Liver (tissue), 9 donors: ENCODE results near the gene NOC4L. TPM values are rescaled to one million over a fixed set of nuclear protein-coding genes. Genes with fewer than 3 reads are reported as not detected.
"Not testable (repeated sequence)": the region's sequence is repeated elsewhere in the genome, so short reads cannot be mapped to it uniquely, and the experiment has no call there.

ENCODE experiments used
- DNase-seq: peaks from one replicate; pipeline ENCODE4 v3.0.0-alpha.2; 2017; ENCODE audit warnings: low spot score
- H3K27ac ChIP-seq, 2 donors: one replicate each; pipeline ENCODE4 v1.7.0; 2013; ENCODE audit warnings: inconsistent platforms in 2 of 2, low read length in 2 of 2, control low read depth in 1 of 2, low read depth in 1 of 2, mild to moderate bottlenecking in 1 of 2
- H3K27me3 ChIP-seq, 4 donors: one replicate each; pipeline versions ENCODE4 v1.6.1 to v1.7.0; 2013; ENCODE audit warnings: low read length in 3 of 4, inconsistent platforms in 1 of 4, mild to moderate bottlenecking in 1 of 4, moderate library complexity in 1 of 4; ENCODE audit not compliant: control insufficient read depth in 4 of 4, insufficient read depth in 4 of 4
- H3K36me3 ChIP-seq, 4 donors: one replicate each; pipeline versions ENCODE4 v1.6.1 to v1.7.0; 2013; ENCODE audit warnings: low read length in 3 of 4, mild to moderate bottlenecking in 3 of 4, low read depth in 1 of 4, moderate library complexity in 1 of 4; ENCODE audit not compliant: control insufficient read depth in 4 of 4, insufficient read depth in 3 of 4
- H3K4me1 ChIP-seq, 4 donors: one replicate each; pipeline versions ENCODE4 v1.6.1 to v1.7.0; 2013; ENCODE audit warnings: low read length in 3 of 4, mild to moderate bottlenecking in 3 of 4, moderate library complexity in 1 of 4; ENCODE audit not compliant: control insufficient read depth in 4 of 4, insufficient read depth in 4 of 4
- H3K4me3 ChIP-seq, 3 donors: one replicate each; pipeline versions ENCODE4 v1.6.1 to v1.7.0; 2013; ENCODE audit warnings: low read length in 3 of 3, control low read depth in 1 of 3, low read depth in 1 of 3, mild to moderate bottlenecking in 1 of 3
- H3K9ac ChIP-seq, 2 donors: one replicate each; pipeline ENCODE4 v1.7.0; 2013; ENCODE audit warnings: low read length in 2 of 2, mild to moderate bottlenecking in 2 of 2, moderate library complexity in 2 of 2, control low read depth in 1 of 2, low read depth in 1 of 2
- H3K9me3 ChIP-seq, 4 donors: one replicate each; pipeline versions ENCODE4 v1.6.1 to v1.7.0; 2013; ENCODE audit warnings: low read length in 3 of 4; ENCODE audit not compliant: control insufficient read depth in 4 of 4
- EGR1 ChIP-seq, 2 donors: IDR thresholded peaks; 2 replicates each; pipeline ENCODE4 v1.6.1; 2016 to 2018; ENCODE audit warnings: antibody characterized with exemption in 2 of 2, low read depth in 2 of 2
- FOXA1 ChIP-seq: IDR thresholded peaks from 2 replicates; pipeline ENCODE4 v1.6.1; 2016; ENCODE audit warnings: antibody characterized with exemption
- FOXA2 ChIP-seq: IDR thresholded peaks from 2 replicates; pipeline ENCODE4 v1.6.1; 2016; ENCODE audit warnings: antibody characterized with exemption
- GABPA ChIP-seq, 2 donors: IDR thresholded peaks in 1 of 2; conservative IDR thresholded peaks in 1 of 2; 2 replicates each; pipeline ENCODE4 v1.6.1; 2016; ENCODE audit warnings: antibody characterized with exemption in 2 of 2, mild to moderate bottlenecking in 1 of 2, moderate library complexity in 1 of 2
- HNF4A ChIP-seq, 2 donors: conservative IDR thresholded peaks; 2 replicates each; pipeline ENCODE4 v1.6.1; 2016; ENCODE audit warnings: antibody characterized with exemption in 2 of 2, mild to moderate bottlenecking in 2 of 2
- HNF4G ChIP-seq: IDR thresholded peaks from 2 replicates; pipeline ENCODE4 v1.6.1; 2016; ENCODE audit warnings: antibody characterized with exemption
- JUND ChIP-seq, 2 donors: IDR thresholded peaks; 2 replicates each; pipeline ENCODE4 v1.6.1; 2016; ENCODE audit warnings: antibody characterized with exemption in 2 of 2
- NR2F2 ChIP-seq: IDR thresholded peaks from 2 replicates; pipeline ENCODE4 v1.6.1; 2016; ENCODE audit warnings: antibody characterized with exemption
- RAD21 ChIP-seq, 2 donors: IDR thresholded peaks; 2 replicates each; pipeline ENCODE4 v1.6.1; 2016; ENCODE audit warnings: antibody characterized with exemption in 2 of 2, mild to moderate bottlenecking in 2 of 2
- RXRA ChIP-seq, 2 donors: IDR thresholded peaks; 2 replicates each; pipeline ENCODE4 v1.6.1; 2017 to 2018; ENCODE audit warnings: antibody characterized with exemption in 2 of 2, mild to moderate bottlenecking in 1 of 2
- SP1 ChIP-seq: IDR thresholded peaks from 2 replicates; pipeline ENCODE4 v1.6.1; 2018; ENCODE audit warnings: antibody characterized with exemption, mild to moderate bottlenecking
- TAF1 ChIP-seq: conservative IDR thresholded peaks from 2 replicates; pipeline ENCODE4 v1.6.1; 2016; ENCODE audit warnings: antibody characterized with exemption, mild to moderate bottlenecking
- YY1 ChIP-seq: IDR thresholded peaks from 2 replicates; pipeline ENCODE4 v1.6.1; 2016; ENCODE audit warnings: antibody characterized with exemption, mild to moderate bottlenecking
- WGBS: extraction: QIAGEN DNeasy Blood & Tissue Kit; methylation state at CpG from one replicate; pipeline ENCODE4 v1.1.7; 2013; 5-methylcytosine and 5-hydroxymethylcytosine counted together
- polyA plus RNA-seq, 2 donors: library from polyadenylated mRNA; stranded (reverse) in 1 of 2; unstranded in 1 of 2; fragments of 200-250 nt in 1 of 2; fragments of >200 nt in 1 of 2; fragmentation: Nextera tagmentation in 1 of 2; extraction: Ambion mirVana in 1 of 2; gene quantifications; one replicate each; pipeline versions ENCODE4 v1.2.1 to v1.2.3, GENCODE V29; 2013 to 2015
- total RNA-seq, 2 donors: library from RNA; depleted of rRNA; stranded (reverse); fragments of >200 nt; gene quantifications; one replicate each; pipeline ENCODE4 v1.2.3, GENCODE V29; 2014
- TF ChIP-seq, protein P1 (sequence below): fragments of 150-350 bp; IDR thresholded peaks from 2 replicates; pipeline ENCODE4 v1.5.1; 2017; ENCODE audit warnings: improper control_type of control experiment, low read depth, low read length; ENCODE audit not compliant: missing input control
- TF ChIP-seq, protein P2 (sequence below): IDR thresholded peaks from 2 replicates; pipeline ENCODE4 v1.6.1; 2016; ENCODE audit warnings: antibody characterized with exemption
- TF ChIP-seq, protein P3 (sequence below): IDR thresholded peaks from 2 replicates; pipeline ENCODE4 v1.6.1; 2016; ENCODE audit warnings: antibody characterized with exemption, mild to moderate bottlenecking
- TF ChIP-seq, protein P4 (sequence below): IDR thresholded peaks from 2 replicates; pipeline ENCODE4 v1.6.1; 2016; ENCODE audit warnings: antibody characterized with exemption
- TF ChIP-seq, protein P5 (sequence below): IDR thresholded peaks from 2 replicates; pipeline ENCODE4 v1.6.1; 2016; ENCODE audit warnings: antibody characterized with exemption
- donor health status: healthy.
- donor health status: healthy.
- donor health status: healthy.
- donor health status: healthy.
- donor health status: healthy.

NOC4L gene
- total and polyA plus RNA-seq, 4 donors: 6.4 to 11.6 (median 8.4) TPM

DNA sequence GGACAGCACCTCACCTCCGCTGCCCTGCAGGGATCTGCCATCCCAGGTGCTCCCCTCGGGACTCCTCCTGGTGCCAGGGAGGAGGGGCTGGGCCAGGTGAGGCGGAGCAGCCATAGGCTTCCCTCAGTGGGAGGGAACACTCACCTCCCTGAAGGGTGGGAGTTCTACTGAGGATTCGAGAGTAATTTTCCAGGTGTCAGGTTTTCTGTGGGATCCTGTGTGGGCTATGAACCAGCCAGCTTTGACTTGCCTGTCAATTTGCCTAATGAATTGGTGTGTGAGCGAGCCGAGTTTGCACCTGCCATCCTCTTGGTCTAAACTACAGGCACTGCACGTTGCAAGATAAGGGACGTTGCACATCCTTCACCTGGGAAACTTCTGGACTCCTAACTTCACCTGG lies 50.3 kb downstream of the NOC4L start:
- no peak for TF ChIP-seq HNF4G
- TF ChIP-seq FOXA2: no peak
- no peak for DNase-seq
- Histone ChIP-seq H3K4me1 (peaks cover 7 to 10% (median 7%) of the 10 kb centered on the region in 4 donors), H3K27ac (no peak overlapping the region), H3K27me3 (no peaks in the 10 kb centered on the region), H3K9ac (no peak overlapping the region), H3K4me3 (no peak overlapping the region), H3K9me3 (peaks cover 0 to 9% (median 7%) of the 10 kb centered on the region in 4 donors), H3K36me3 (no peaks in the 10 kb centered on the region)
- 79% methylated on average over 8 of the region's 8 CpGs for WGBS

DNA sequence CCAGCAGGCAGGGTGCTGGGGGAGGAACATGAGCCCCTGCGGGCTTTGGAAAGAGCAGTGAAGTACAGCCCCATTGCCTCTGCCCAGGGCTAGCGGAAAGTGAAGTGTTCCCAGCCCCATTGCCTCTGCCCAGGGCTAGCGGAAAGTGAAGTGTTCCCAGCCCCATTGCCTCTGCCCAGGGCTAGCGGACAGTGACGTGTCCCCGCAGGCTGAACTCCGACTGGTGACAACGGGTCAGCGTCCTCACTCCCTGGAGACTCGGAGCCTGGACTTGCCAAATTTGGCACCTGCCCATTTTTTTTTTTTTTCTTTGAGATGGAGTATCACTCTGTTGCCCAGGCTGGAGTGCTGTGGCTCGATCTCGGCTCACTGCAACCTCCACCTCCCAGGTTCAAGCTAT lies 51.0 kb downstream of the NOC4L start:
- not testable (repeated sequence) for DNase-seq

DNA sequence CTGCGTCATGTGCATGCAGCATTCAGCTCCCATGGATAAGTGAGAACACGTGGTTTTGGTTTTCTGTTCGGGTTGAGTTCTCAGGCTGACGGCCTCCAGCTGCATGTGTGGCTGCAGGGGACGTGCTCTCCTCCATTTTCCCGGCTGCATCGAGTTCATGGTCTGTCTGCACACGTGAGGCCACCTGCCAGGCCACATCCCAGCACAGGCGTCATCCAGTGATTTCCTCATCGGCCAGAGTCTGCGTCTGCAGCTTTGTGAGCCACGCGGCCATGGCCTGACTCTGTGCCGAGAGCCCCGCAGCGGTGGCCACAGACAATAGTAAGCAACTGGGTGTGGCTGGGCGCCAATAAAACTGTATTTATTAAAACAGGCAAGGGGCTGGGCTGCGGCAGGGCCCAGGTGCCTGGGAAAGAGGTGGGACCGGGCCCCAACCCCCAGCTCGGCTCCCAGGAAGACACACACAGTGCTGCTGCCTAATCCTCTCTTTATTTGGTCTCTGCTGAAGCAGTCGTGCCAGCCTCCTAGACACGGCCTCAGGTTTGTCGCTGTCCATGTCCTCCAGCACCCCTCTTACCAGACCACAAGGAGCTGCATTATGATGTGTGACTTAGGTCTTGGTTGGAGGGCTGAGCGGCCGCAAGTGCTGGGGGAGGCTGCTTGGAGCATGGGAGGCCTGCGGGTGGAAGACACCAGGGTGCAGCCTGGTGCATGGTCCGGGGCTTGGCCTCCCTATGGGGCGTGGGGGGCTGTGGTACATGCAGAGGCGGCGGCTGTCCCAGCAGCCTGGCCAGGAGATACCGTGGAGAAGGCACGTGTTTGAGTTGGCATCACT lies 52.0 kb downstream of the NOC4L start:
- no peak for DNase-seq
- Histone ChIP-seq H3K9me3 (peaks cover 0 to 9% (median 7%) of the 10 kb centered on the region in 4 donors), H3K27ac (no peak overlapping the region), H3K4me3 (no peak overlapping the region), H3K4me1 (no peaks in the 10 kb centered on the region), H3K27me3 (no peaks in the 10 kb centered on the region), H3K36me3 (no peaks in the 10 kb centered on the region), H3K9ac (no peak overlapping the region)
- 77% methylated on average over 32 of the region's 32 CpGs for WGBS
- TF ChIP-seq JUND (IDR thresholded peaks at IDR 0.05) (no peak), FOXA1 (no peak), RAD21 (IDR thresholded peaks at IDR 0.05) (no peak), SP1 (no peak), NR2F2 (no peak), HNF4A (conservative IDR thresholded peaks at IDR 0.05) (no peak), EGR1 (IDR thresholded peaks at IDR 0.05; ENCODE audit: low read depth in 2 of 2) (no peak), HNF4G (no peak), TAF1 (no peak), RXRA (IDR thresholded peaks at IDR 0.05) (no peak), FOXA2 (no peak), YY1 (no peak), GABPA (IDR thresholded peaks at IDR 0.05 in 1 of 2, conservative IDR thresholded peaks at IDR 0.05 in 1 of 2) (no peak)
- TF ChIP-seq, protein P1, sequence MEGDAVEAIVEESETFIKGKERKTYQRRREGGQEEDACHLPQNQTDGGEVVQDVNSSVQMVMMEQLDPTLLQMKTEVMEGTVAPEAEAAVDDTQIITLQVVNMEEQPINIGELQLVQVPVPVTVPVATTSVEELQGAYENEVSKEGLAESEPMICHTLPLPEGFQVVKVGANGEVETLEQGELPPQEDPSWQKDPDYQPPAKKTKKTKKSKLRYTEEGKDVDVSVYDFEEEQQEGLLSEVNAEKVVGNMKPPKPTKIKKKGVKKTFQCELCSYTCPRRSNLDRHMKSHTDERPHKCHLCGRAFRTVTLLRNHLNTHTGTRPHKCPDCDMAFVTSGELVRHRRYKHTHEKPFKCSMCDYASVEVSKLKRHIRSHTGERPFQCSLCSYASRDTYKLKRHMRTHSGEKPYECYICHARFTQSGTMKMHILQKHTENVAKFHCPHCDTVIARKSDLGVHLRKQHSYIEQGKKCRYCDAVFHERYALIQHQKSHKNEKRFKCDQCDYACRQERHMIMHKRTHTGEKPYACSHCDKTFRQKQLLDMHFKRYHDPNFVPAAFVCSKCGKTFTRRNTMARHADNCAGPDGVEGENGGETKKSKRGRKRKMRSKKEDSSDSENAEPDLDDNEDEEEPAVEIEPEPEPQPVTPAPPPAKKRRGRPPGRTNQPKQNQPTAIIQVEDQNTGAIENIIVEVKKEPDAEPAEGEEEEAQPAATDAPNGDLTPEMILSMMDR: no peak
- TF ChIP-seq, protein P2, sequence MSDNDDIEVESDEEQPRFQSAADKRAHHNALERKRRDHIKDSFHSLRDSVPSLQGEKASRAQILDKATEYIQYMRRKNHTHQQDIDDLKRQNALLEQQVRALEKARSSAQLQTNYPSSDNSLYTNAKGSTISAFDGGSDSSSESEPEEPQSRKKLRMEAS: no peak
- TF ChIP-seq, protein P3, sequence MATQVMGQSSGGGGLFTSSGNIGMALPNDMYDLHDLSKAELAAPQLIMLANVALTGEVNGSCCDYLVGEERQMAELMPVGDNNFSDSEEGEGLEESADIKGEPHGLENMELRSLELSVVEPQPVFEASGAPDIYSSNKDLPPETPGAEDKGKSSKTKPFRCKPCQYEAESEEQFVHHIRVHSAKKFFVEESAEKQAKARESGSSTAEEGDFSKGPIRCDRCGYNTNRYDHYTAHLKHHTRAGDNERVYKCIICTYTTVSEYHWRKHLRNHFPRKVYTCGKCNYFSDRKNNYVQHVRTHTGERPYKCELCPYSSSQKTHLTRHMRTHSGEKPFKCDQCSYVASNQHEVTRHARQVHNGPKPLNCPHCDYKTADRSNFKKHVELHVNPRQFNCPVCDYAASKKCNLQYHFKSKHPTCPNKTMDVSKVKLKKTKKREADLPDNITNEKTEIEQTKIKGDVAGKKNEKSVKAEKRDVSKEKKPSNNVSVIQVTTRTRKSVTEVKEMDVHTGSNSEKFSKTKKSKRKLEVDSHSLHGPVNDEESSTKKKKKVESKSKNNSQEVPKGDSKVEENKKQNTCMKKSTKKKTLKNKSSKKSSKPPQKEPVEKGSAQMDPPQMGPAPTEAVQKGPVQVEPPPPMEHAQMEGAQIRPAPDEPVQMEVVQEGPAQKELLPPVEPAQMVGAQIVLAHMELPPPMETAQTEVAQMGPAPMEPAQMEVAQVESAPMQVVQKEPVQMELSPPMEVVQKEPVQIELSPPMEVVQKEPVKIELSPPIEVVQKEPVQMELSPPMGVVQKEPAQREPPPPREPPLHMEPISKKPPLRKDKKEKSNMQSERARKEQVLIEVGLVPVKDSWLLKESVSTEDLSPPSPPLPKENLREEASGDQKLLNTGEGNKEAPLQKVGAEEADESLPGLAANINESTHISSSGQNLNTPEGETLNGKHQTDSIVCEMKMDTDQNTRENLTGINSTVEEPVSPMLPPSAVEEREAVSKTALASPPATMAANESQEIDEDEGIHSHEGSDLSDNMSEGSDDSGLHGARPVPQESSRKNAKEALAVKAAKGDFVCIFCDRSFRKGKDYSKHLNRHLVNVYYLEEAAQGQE: no peak
- TF ChIP-seq, protein P4, sequence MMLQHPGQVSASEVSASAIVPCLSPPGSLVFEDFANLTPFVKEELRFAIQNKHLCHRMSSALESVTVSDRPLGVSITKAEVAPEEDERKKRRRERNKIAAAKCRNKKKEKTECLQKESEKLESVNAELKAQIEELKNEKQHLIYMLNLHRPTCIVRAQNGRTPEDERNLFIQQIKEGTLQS: no peak
- TF ChIP-seq, protein P5, sequence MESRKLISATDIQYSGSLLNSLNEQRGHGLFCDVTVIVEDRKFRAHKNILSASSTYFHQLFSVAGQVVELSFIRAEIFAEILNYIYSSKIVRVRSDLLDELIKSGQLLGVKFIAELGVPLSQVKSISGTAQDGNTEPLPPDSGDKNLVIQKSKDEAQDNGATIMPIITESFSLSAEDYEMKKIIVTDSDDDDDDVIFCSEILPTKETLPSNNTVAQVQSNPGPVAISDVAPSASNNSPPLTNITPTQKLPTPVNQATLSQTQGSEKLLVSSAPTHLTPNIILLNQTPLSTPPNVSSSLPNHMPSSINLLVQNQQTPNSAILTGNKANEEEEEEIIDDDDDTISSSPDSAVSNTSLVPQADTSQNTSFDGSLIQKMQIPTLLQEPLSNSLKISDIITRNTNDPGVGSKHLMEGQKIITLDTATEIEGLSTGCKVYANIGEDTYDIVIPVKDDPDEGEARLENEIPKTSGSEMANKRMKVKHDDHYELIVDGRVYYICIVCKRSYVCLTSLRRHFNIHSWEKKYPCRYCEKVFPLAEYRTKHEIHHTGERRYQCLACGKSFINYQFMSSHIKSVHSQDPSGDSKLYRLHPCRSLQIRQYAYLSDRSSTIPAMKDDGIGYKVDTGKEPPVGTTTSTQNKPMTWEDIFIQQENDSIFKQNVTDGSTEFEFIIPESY: no peak

More for the DNA sequence above, 51.0 kb downstream of the NOC4L start:
- not testable (repeated sequence) for H3K9ac ChIP-seq, H3K27ac ChIP-seq, H3K4me3 ChIP-seq, H3K27me3 ChIP-seq, H3K4me1 ChIP-seq, H3K9me3 ChIP-seq, H3K36me3 ChIP-seq
- WGBS: 74% methylated on average over 12 of the region's 12 CpGs
